HG03280 (cell line): Measurements from ENCODE around the gene PRKD2.

Source experiments
- ATAC-seq: cut with Tn5 transposase; IDR thresholded peaks from one replicate; pipeline ENCODE4 v1.9.1; 2021; ENCODE audit warnings: mild to moderate bottlenecking, moderate library complexity; ENCODE audit not compliant: unreplicated experiment

PRKD2 gene

DNA sequence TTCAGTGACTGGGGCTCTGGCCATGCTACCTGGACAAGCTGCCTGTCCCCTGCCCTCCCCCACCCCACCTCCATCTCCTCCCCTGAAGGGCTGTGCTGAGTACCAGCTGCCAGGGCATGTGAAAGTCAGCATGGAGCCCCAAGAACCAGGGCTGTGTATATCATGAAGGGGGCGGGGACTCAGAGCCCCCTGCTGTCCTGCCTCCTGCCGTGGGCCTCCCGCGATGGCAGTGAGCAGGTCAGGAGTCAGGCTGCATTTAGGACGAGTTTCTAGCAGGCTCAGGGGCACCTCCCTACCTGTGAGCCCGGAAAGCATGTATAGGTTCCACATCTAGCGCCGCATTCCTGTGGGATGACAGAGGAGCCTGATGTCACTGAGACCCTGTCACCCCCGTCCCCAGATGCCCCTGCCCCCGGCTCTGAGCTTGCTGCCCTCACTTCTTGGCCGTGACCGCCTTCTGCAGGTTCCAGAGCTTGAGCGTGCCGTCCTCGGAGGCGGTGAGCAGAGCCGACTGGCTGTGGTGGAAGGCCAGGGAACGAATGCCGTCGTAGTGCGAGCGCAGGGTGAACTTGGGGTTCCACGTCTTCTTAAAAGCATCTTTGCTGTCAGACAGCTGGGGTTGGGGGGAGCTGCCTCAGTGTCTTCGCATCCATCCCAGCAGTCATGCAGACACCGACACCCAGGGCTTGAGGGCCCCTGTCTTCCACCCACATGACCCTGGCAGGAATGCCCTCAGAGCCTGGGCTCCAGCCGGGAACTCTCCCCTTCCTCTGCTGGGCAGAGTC lies 8.3 kb upstream of the PRKD2 start:
- ATAC-seq: no peak

DNA sequence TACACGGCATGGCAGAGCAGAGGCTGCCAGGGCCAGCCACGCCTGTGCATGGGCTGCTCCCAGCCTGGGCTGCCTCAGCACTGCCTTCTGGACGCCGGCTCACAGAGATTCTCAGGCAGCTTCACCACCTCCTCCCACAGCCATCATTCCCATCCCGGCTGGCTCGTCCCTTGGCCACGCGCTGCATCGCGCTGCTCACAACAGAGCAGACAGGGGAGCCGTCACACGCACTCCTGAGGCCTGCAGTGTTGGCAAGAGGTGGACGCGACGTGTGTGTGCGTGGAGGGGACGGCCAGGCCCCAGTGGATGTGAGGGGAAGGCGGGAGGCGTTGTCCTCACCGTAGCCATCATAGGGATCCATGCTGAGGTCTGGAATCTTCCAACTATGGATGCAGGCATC lies 7.6 kb upstream of the PRKD2 start:
- no peak for ATAC-seq

DNA sequence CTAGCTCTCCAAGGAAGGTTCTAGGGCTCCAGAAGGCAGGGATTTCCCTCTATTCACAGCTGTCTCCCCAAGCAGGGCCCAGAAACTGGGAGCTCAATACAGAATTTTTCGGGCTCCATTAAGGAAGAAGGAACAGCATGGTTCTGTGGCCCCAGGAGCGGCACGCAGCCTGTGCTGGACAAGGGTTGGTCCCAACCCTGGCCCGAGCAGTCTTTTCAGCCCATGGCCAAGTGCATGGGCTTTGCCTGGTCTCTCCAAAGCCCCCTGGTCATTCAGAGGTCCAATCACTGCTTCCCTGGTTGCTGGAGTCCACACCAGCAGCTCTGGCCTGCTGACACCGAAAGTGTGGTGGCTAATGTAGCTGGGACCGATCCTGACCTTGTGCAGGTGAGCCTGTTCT lies 6.6 kb upstream of the PRKD2 start:
- no peak for ATAC-seq

DNA sequence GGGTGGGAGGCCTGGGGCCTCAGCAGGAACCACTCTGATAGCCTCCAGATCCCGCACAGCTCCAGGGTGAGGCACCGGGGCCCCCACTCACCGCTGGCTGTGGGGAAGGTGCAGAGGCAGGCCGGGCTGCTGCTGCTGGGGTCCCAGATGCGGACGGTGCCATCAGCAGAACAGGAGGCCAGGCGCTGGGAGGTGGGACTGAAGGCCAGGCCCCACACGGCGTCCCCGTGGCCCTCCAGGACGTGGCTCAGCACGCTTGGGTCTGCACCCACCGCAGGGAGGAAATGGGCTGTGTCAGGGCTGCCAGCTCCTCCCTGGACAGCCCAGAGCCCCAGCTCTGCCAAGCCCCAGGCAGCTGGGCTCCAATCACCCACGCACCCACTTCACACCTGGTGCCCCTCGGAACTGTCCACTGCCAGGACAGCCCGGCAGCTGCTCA lies 6.1 kb upstream of the PRKD2 start:
- ATAC-seq: no peak

DNA sequence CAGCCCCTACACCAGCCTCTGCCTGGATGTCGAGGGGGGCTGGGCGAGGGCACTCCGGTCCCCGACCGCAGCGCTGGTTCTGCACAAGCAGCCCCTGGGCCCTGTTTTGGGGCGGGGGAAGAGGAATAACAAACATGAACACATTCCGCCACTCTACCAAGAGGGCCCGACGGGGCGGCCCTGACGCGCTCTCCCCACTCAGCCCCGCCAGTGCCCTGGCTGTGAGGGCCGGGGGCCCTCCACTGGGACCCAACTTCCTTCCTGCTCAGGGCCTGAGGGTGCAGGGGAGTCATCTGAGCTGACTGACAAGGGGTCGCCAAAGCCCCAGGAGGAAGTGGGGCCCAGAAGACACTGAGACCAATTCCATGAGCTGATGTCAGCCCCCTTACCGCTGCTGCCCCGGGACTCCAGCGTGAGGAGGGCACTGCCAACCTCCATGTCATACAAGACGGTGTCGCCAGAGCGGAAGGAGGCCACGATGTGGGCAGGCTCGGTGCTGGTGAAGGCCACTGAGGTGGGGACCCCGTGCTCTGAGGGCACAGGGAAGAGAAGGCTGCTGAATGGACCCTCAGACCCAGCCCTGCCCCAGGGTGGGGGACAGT lies 5.6 kb upstream of the PRKD2 start:
- ATAC-seq: no peak

DNA sequence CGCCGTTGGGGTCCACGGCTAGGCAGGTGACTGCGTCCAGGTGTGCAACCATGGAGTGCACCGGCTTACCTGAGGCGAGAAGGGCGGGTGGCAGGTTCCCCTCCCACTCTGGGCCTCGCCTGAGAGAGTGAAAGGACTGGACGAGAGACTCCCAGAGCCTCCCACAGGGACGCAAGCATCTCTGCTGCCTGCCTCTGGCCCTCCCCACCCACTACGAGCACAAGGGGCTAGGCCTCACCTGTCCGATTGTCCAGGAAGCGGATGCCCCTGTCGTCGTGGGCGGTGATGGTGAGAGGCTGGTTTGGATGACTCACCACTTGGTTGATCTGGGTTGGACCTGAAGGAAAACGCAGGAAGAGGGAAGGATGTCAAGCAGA lies 5.1 kb upstream of the PRKD2 start:
- no peak for ATAC-seq

DNA sequence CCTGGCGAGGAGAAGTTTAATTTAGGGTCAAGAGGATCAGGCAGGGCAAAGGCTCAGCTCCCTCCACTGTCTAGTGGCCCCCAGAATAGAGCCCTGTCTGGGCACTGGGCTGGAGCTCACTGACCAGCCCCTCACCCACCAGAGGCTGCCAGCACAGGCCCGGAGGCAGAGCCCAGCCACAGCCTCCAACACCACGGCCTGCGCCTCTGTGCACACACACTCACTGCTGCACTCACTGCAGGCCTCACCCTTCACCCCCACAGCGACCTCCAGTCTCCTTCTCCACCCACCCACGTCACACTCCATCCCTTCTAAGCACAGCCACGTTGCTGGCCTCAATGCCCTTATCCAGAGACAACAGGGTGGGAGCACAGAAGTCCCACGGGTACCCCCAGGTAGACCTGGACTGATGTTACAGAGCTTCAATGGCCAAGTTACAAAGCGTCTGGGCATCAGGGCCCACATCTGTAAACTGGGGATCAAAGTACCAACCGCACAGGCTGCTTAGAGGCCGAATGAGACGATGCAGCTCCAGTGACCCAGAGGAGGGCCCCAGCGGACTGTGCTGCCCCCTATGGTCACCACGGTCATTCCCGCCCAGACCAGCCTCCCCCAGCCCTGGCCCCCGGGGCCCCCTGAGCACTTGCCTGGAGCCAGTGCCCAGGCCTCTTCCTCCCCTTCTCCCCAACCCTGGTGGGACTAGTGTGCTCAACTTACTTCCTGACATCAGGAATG lies 4.5 kb upstream of the PRKD2 start:
- no peak for ATAC-seq

DNA sequence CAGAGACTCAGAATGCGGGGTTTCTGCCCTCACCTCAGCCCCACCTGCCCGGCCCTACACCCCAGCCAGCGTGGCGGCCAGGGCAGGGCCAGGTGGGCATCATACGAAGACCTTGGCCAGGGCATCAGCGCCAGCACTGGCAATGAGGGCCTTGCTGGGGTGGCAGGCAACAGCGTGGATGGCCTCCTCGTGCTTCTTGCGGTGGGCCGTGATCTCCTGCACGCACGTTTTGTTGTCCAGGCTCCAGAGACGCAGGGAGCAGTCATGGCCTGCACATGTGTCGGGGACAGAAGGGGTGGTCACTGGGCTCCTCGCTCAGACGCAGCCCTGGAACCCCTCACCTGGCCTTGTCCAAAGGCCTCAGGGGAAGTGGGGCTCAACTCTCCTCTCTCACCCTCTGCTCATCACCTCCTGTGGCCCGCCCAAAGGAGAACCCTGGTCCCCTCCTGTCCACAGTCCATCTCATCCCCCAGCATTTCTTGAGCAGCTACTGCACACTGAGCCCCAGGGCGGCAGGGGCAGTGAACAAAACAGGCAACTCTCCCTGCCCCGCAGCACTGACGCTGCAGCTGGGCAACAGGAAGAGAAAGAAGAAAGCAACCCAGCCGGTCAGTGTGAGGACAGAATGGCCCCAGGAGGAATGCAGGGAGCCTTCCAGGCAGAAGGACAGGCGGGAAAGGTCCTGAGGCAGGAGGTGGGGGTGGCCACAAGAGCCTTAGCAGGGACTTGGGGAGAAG lies 3.8 kb upstream of the PRKD2 start:
- no peak for ATAC-seq

DNA sequence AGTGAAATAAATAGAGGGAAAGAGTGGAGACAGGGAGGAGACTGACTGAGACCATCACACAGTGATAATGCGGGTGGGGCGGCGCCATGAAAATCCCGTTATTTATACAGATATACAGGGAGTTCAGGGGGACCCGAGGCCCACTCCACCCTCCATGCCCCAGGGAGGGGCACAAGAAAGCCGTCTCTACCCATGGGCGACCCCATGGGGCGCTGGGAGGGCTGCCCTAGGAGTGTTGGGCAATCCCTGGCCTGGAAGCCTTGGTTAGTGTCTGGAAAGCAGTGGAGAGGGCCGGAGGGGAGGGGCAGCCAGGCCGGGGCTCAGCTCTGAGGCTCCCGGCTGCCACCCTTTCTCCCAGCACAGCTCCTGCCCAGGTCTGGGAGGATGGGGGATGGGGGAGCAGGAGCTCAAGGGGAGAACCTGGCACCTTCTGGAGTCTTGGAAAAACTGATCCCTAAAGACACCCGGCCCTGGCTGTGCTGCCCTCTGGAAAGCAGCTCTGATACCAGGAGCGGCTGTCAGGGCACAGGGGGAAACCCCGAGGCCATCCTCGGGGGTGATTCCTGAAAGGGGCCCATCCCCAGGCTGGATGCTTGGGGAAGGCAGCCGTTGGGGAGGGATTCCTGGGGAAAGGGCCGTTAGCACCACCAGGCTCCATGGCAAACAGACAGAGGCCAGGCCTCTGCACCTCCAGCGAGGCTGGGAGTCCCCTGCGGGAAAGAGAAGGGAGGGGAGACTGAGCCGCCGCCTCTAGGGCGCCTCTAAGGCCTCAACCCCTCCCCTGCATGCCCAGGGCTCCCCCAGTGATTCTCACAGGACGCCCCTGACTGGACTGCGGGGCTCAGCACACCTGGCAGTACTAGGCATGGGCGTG lies 3.0 kb upstream of the PRKD2 start:
- ATAC-seq: no peak

DNA sequence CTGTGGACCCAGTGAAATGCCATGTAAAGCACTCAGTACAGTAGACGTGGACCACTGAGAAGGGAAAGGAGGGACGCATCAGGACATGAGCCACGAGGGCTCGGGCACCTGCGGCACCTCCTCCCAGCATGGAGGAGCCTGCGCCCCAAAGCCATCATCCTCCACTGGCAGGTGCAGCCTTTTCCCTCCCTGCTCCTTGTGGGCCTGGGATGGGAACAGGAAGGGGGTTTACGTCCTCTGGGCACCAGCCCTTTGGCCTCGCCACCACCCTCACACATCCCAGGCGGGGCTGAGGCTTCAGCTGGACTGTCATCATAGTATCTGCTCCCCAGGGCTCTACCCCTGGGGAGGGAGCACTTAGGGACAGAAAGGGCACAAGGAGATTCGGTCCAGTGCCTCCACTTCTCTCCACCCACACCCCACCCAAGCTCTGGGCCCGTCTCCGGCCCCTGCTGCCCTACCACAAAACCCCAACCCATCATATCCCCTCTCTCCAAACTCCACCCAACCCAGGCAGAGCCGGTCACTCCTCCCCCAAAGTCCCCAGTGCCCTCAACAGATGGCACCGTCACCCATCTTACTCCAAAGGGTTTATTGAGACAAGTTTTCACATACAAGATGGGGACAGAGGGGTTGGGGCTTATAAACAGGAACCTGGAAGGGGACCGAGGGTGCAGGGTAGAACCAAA lies 2.2 kb upstream of the PRKD2 start:
- no peak for ATAC-seq

DNA sequence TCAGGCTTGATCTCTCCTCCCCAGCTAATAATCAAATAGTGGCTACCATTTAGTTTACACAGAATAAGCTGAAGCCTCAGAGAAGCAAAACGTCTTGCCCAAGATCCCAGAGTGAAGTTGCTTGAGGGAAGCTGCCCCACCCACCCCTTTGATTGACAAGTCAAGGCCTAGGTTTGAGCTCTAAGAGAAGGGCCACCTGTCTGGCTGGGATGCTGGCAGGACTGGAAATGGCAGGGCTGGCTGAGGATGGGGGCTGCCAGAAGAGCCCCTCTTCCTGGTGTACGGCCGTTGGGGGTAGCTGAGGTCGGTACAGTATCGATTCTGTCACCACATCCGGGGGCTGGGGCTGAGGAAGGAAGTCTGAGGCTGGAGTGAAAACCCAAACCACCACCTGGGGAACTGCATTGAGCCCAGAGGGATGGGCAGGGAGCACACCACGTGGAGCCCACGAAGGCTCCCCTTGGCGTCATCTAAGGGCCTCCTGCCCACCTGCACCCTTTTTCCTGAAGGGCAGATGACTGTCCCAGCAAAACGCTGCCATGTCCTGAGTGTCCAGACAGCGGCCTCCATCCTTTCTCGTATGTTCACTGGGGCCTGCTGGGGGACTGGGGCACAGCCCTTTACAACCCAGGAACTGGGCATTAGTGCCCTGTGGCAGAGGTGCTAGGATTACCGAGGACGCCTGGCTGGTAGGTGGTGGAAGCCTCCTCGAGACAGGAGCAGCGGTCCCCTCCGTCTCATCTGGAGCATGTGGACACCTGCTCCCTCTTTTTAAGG lies 1.4 kb upstream of the PRKD2 start:
- ATAC-seq: no peak

DNA sequence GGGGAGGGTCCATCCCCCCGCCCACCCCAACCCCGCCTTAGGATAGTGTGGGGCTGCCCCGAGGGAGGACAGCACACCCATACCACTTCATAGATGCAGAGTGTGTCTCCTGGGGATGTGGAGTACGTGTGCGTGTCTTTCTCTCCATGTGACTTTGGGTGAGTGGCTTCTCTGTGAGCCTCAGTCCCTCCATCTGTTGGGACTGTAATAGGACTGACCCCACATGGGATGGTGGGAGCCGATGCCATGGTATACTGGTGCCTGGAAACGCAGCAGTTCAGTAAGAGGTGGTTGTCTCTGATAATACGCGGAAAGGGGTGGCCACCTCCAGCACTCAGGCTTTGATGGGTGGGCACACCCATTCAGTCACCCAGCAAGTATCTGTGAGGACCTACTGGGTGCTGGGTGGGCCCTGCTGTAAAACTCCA lies 816 bp upstream of the PRKD2 start:
- peak; percentile 2 for ATAC-seq

DNA sequence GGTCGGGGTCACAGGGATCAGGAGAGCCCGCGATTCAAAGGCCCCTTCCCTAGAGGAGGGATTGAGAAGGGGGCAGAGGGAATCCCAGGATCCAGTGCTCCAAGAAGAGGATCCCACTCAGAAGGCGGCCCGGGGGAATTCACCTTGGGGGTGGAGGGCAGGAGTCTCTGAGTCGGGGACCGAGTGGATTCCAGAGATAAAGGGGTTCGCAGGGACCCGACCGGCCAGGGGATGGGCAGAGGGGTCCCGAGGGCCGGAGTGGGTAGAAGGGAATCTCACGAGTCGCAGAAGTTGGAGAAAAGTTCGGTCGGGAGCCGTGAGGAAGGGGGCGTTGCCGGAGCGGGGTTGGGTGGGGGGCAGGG lies 261 bp downstream of the PRKD2 start:
- no peak for ATAC-seq

DNA sequence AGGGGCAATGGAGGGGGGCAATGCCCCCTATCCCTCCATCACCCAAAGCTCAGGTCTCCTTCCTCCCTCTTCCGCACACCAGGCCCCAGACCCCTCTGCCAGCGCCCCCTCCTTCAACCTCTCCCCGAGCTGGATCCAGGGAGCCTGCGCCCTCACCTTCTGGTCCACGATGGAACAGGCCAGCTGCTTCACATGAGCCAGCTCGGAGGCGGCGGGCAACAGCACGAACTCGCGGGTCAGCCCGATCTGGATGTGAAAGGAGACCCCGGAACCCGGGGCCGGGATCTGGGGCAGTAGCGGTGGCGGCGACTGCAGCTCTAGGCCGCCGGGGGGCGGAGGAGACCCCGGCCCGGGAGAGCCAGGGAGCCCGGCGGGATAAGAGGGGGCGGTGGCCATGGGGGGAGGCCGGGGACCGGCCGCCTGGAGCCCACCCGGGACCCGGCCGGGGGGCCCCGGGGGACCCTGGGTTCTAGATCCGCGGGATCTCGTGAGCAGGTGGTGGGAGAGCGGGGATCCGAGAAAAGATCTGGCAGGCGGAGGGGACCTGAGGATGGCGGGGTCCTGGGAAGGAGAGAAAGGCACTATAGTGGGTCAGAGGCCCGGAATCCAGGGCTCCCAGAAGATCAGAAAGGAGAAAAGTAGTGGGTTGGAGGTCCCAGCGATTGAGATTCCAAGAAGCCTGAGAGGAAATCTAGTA lies 791 bp downstream of the PRKD2 start:
- no peak for ATAC-seq

DNA sequence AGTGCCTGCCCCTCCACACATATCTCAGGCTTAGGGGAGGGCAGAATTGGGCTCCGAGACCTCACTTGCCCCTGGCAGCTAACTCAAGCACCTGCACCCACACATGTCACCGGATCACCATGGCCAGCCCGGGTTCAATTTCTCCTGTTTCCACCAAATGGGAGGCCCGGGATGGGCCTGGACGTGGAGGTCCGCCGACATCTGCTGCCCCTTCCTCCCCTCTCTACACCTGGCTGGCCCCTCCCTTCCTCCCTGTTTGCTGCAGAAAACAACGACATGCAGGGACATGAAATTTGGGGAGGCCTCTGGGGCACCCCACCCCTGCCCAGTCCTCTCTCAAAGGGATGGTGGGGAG lies 1.3 kb downstream of the PRKD2 start:
- ATAC-seq: no peak

DNA sequence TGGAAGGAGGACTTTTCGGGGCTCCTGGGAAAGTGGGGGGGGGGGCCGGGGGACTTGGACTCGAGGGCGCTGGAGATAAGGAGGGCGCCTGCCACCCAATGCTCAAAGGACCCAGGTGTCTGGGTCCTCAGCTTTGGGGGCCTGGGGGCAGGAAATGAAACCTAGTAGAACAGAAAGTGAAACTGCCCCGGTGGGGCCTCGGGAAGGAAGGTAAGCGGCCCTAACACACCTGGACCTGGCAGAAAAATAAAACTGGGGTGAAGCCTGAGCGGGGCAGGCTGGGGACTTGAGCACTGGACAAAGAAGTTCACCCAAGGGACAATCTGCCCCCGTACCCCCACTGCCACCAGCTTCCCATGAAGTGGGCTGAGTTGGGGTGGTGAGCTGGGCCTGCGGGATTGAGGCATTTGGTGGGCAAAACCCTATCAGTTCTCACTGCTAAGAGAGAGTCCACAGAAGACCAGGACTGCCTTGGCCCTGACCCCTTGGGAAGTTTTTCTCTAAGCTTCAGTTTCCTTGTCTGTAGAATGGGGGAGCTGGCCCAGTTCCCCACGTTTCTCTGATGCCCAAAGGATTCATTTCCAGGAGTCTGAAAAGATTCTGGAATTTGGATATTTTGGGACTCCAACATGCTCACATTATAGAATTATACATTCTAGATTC lies 2.3 kb downstream of the PRKD2 start:
- ATAC-seq: no peak

DNA sequence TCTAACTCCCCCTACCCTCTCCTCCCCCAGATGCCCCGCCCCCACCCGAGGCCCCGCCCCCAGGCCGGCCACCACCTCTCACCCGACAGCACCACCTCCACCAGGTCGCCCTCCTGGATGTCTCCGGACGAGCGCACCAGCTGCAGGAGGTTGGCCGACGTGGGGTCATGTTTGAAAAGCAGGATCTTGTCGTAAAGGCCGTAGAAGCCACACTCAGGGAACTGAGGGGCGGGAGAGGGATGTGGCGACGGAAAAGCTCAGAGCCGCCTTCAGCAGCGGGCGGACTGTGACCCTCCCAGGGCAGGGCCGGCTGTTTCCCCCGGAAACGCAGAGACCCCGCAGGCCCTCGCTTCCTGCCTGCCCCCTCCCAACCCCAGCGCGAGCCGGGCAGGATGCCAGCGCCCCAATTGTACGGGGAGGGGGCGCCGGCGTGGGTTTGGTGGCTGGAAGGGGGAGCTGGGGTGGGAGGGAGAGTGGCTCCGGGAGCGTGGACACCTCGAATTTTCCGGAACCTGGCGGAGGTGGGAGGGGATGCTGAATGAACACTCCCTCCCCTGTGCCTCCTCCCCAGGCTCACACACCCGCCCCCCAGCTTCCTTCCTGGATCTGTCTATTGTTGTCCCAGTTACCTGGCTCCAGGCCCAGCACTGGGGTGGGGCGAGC lies 3.0 kb downstream of the PRKD2 start:
- no peak for ATAC-seq
